Measurements from ENCODE around the gene ZSWIM8.

DNA sequence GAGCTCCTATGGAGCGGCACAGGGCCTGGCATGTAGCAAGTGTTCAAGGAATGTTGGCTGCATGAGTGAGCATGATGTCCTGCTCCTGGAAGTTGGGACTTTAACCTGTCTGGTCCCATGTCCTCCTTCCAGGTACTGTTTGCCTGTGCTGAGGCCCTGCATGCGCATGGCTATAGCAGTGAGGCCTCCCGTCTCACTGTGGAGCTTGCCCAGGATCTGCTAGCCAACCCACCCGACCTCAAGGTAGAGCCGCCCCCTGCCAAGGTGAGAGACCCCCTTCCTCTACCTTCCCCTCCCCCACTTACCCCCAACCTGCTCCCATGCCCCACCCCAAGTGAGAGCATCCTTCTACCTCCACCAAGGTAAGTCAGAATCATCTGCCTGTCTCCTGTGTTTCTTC lies 8.1 kb downstream of the ZSWIM8 start:
- TF ChIP-seq POLR2A (IDR thresholded peaks at IDR 0.05; ENCODE audit: low read depth, low read length): no peak
- TF ChIP-seq POLR2AphosphoS5 (IDR thresholded peaks at IDR 0.05; ENCODE audit: low read depth, low read length): no peak; the same call in 1 of the 2 replicates
- no peak for TF ChIP-seq TAF1 (IDR thresholded peaks at IDR 0.05; ENCODE audit: low read depth, low read length)
- TF ChIP-seq SPI1 (IDR thresholded peaks at IDR 0.05; ENCODE audit: low read depth, low read length): no peak

All from GM12891 (cell line).